HUES6 (cell line): ENCODE results near the gene RAX2.
A peak's percentile ranks its signal among the peaks of the same experiment; 100 is the strongest.

Experiments
- H3K27ac ChIP-seq: 2 replicates; pipeline ENCODE4 v1.7.0; 2013; ENCODE audit warnings: low read depth, mild to moderate bottlenecking, low read length, inconsistent platforms
- H3K27me3 ChIP-seq: 2 replicates; pipeline ENCODE4 v1.6.1; 2013; ENCODE audit warnings: low read length; ENCODE audit not compliant: control insufficient read depth, insufficient read depth
- H3K36me3 ChIP-seq: 2 replicates; pipeline ENCODE4 v1.6.1; 2013; ENCODE audit warnings: low read length; ENCODE audit not compliant: control insufficient read depth, insufficient read depth
- H3K4me1 ChIP-seq: 2 replicates; pipeline ENCODE4 v1.6.1; 2013; ENCODE audit warnings: low read length; ENCODE audit not compliant: control insufficient read depth, insufficient read depth
- H3K4me3 ChIP-seq: 2 replicates; pipeline ENCODE4 v1.5.1; 2013; ENCODE audit warnings: low read depth, low read length
- H3K9ac ChIP-seq: one replicate; pipeline ENCODE4 v1.6.1; 2013; ENCODE audit warnings: mild to moderate bottlenecking, low read length
- H3K9me3 ChIP-seq: 2 replicates; pipeline ENCODE4 v1.6.1; 2013; ENCODE audit warnings: low read depth, low read length; ENCODE audit not compliant: control insufficient read depth, insufficient read depth

The RAX2 gene

GRCh38 chr19:3775831-3776230 lies 3.8 kb upstream of the RAX2 start:
- H3K27me3 ChIP-seq, result no peaks in the 10 kb centered on the region
- H3K27ac ChIP-seq, result no peak overlapping the region
- H3K9ac ChIP-seq, result no peak overlapping the region
- 0 out of 2 replicates have a peak, but pooled peaks cover 10% of the 10 kb centered on the region for H3K4me1 ChIP-seq
- H3K36me3 ChIP-seq, result no peaks in the 10 kb centered on the region
- H3K9me3 ChIP-seq, result peaks cover 3% of the 10 kb centered on the region
- H3K4me3 ChIP-seq, result no peak overlapping the region

- Histone ChIP-seq H3K4me3 (no peak overlapping the region), H3K27me3 (no peaks in the 10 kb centered on the region), H3K9ac (no peak overlapping the region), H3K9me3 (no peaks in the 10 kb centered on the region), H3K36me3 (no peaks in the 10 kb centered on the region), H3K27ac (no peak overlapping the region), H3K4me1 (0 out of 2 replicates have a peak, but pooled peaks cover 10% of the 10 kb centered on the region)
Observed at GRCh38 chr19:3775374-3775711, 3.3 kb upstream of the RAX2 start.

- Histone ChIP-seq H3K4me1 (0 out of 2 replicates have a peak, but pooled peaks cover 10% of the 10 kb centered on the region), H3K27me3 (no peaks in the 10 kb centered on the region), H3K4me3 (no peak overlapping the region), H3K36me3 (0 out of 2 replicates have a peak, but pooled peaks cover 1% of the 10 kb centered on the region), H3K27ac (no peak overlapping the region), H3K9me3 (no peaks in the 10 kb centered on the region), H3K9ac (no peak overlapping the region)
Observed at GRCh38 chr19:3774621-3775373, 2.8 kb upstream of the RAX2 start.

- Histone ChIP-seq H3K27me3 (no peaks in the 10 kb centered on the region), H3K9ac (no peak overlapping the region), H3K9me3 (no peaks in the 10 kb centered on the region), H3K4me3 (no peak overlapping the region), H3K27ac (no peak overlapping the region), H3K4me1 (0 out of 2 replicates have a peak, but pooled peaks cover 10% of the 10 kb centered on the region), H3K36me3 (0 out of 2 replicates have a peak, but pooled peaks cover 5% of the 10 kb centered on the region)
Observed at GRCh38 chr19:3773814-3774515, 1.9 kb upstream of the RAX2 start.

- Histone ChIP-seq H3K27me3 (no peaks in the 10 kb centered on the region), H3K4me1 (0 out of 2 replicates have a peak, but pooled peaks cover 10% of the 10 kb centered on the region), H3K27ac (no peak overlapping the region), H3K36me3 (peaks cover 24% of the 10 kb centered on the region; the same call in 1 of the 2 replicates), H3K4me3 (no peak overlapping the region), H3K9ac (peak overlapping the region; percentile 30), H3K9me3 (no peaks in the 10 kb centered on the region)
Observed at GRCh38 chr19:3771000-3771905, 775 bp downstream of the RAX2 start.

GRCh38 chr19:3770136-3770999 lies 1.7 kb downstream of the RAX2 start:
- Histone ChIP-seq H3K27ac (0 out of 2 replicates have a peak overlapping the region, but pooled peaks have one; percentile 18), H3K9ac (no peak overlapping the region), H3K9me3 (no peaks in the 10 kb centered on the region), H3K27me3 (no peaks in the 10 kb centered on the region), H3K4me1 (0 out of 2 replicates have a peak, but pooled peaks cover 10% of the 10 kb centered on the region), H3K36me3 (peaks cover 24% of the 10 kb centered on the region; the same call in 1 of the 2 replicates), H3K4me3 (no peak overlapping the region)

- Histone ChIP-seq H3K4me3 (no peak overlapping the region), H3K9ac (no peak overlapping the region), H3K27ac (no peak overlapping the region), H3K27me3 (no peaks in the 10 kb centered on the region), H3K4me1 (0 out of 2 replicates have a peak, but pooled peaks cover 10% of the 10 kb centered on the region), H3K9me3 (no peaks in the 10 kb centered on the region), H3K36me3 (peaks cover 29% of the 10 kb centered on the region)
Observed at GRCh38 chr19:3769494-3769893, 2.5 kb downstream of the RAX2 start.

- Histone ChIP-seq H3K4me3 (no peak overlapping the region), H3K27me3 (no peaks in the 10 kb centered on the region), H3K9me3 (no peaks in the 10 kb centered on the region), H3K4me1 (0 out of 2 replicates have a peak, but pooled peaks cover 10% of the 10 kb centered on the region), H3K27ac (no peak overlapping the region), H3K36me3 (peaks cover 29% of the 10 kb centered on the region), H3K9ac (no peak overlapping the region)
Observed at GRCh38 chr19:3768748-3769099, 3.3 kb downstream of the RAX2 start.

- no peaks in the 10 kb centered on the region for H3K9me3 ChIP-seq
- H3K27ac ChIP-seq, result no peak overlapping the region
- no peak overlapping the region for H3K4me3 ChIP-seq
- H3K36me3 ChIP-seq, result peaks cover 29% of the 10 kb centered on the region
- peaks cover 11% of the 10 kb centered on the region; the same call in 1 of the 2 replicates for H3K4me1 ChIP-seq
- no peak overlapping the region for H3K9ac ChIP-seq
- no peaks in the 10 kb centered on the region for H3K27me3 ChIP-seq
Observed at GRCh38 chr19:3768015-3768747, 3.8 kb downstream of the RAX2 start.
